ENCODE data around the gene TMEM158. TPM values are rescaled to one million over a fixed set of nuclear protein-coding genes. Genes with fewer than 3 reads are reported as not detected.

TMEM158 gene
- 2.6 and 15.8 TPM in 2 replicates for total RNA-seq

DNA sequence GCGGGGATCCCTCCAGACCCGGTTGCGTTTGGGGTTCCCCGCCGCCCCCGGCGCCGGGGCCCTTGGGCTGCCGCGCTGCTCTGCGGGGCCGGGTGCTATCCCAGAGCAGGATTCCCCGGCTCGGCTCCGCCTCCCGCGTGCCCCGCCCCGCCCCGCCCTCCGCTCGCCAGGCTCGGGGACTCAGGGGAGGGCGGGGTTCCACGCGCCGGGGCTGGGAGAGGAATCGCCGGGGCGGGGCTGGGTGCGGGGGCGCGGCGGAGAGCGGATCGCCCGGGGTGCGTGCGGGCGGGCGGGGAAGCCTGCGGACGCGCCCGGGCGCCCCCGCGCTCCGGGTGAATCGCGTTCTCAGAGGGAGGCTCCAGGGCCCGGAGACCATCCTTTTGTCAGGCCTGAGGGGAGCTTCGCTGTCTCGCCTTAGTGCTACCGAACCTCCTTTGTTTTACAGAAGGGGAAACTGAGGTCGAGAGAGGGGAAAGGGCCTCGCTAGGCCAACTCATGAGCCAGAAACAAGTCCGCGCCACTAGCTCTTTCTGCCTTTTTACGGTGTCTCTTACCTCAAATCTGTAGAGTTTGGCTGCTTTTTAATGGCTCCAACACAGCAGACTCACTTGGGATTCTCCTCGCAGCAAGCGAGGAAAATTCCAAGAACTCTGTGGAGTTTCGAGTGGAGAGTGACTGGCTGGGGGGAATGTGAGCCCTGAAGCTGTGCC is at the start of gene TMEM158:
TSS of gene TMEM158 (minus strand) at position 82 of the 710 bp plus-strand sequence. CDS start 260 bp downstream, outside the sequence.

Other genes starting within 250 kb of the TMEM158 start
- 0.32 and 0.61 TPM in 2 replicates for gene CLEC3B, start 200.0 kb downstream of the TMEM158 start, total RNA-seq
- gene CDCP1, start 79.9 kb downstream of the TMEM158 start, total RNA-seq: 0.97 and 2.0 TPM in 2 replicates
- 14.9 and 26.6 TPM in 2 replicates for gene LARS2, start 162.3 kb upstream of the TMEM158 start, total RNA-seq